Renal pelvis (tissue), 4 donors: ENCODE data around the gene ARSB. TPM values are rescaled to one million over a fixed set of nuclear protein-coding genes. Genes with fewer than 3 reads are reported as not detected.
"Not testable (repeated sequence)": the region's sequence is repeated elsewhere in the genome, so short reads cannot be mapped to it uniquely, and the experiment has no call there.

Source experiments
- DNase-seq: peaks from one replicate; pipeline ENCODE4 v3.0.0-alpha.2; 2013
- polyA plus RNA-seq, 3 donors: library from polyadenylated mRNA; unstranded; fragments of 120-200 nt; gene quantifications; one replicate each; pipeline ENCODE4 v1.2.1, GENCODE V29; 2013; ENCODE audit not compliant: insufficient read length in 3 of 3

Gene ARSB
- polyA plus RNA-seq, 3 donors: 19.1 to 23.0 (median 21.4) TPM

- no peak for DNase-seq
These were observed 20.0 kb upstream of the ARSB start for GRCh38 chr5:79005151-79005550.

GRCh38 chr5:79002374-79002773 lies 17.3 kb upstream of the ARSB start:
- no peak for DNase-seq

GRCh38 chr5:79001471-79001870 lies 16.4 kb upstream of the ARSB start:
- no peak for DNase-seq

- DNase-seq: no peak
These were observed 12.0 kb upstream of the ARSB start for GRCh38 chr5:78997090-78997489.

- no peak for DNase-seq
These were observed 10.5 kb upstream of the ARSB start for GRCh38 chr5:78995521-78996007.

- DNase-seq: no peak
These were observed 8.1 kb upstream of the ARSB start for GRCh38 chr5:78993165-78993564.

GRCh38 chr5:78992146-78992545 lies 7.0 kb upstream of the ARSB start:
- DNase-seq: no peak

- no peak for DNase-seq
These were observed 4.0 kb upstream of the ARSB start for GRCh38 chr5:78989080-78989479.

GRCh38 chr5:78985725-78986223 lies 664 bp upstream of the ARSB start:
- peak; percentile 26 for DNase-seq

- DNase-seq: peak; percentile 90
These were observed 533 bp downstream of the ARSB start for GRCh38 chr5:78984439-78985115.

GRCh38 chr5:78983601-78984438 lies 1.3 kb downstream of the ARSB start:
- DNase-seq: peak; percentile 46

- not testable (repeated sequence) for DNase-seq
These were observed 1.9 kb downstream of the ARSB start for GRCh38 chr5:78983194-78983593.

- DNase-seq: no peak
These were observed 5.2 kb downstream of the ARSB start for GRCh38 chr5:78979909-78980308.

- no peak for DNase-seq
These were observed 5.9 kb downstream of the ARSB start for GRCh38 chr5:78979117-78979742.

- no peak for DNase-seq
These were observed 10.1 kb downstream of the ARSB start for GRCh38 chr5:78975035-78975434.

- DNase-seq: no peak
These were observed 10.5 kb downstream of the ARSB start for GRCh38 chr5:78974601-78975000.

- DNase-seq: no peak
These were observed 11.1 kb downstream of the ARSB start for GRCh38 chr5:78974011-78974410.

- DNase-seq: peak; percentile 68
These were observed 12.3 kb downstream of the ARSB start for GRCh38 chr5:78972654-78973428.

GRCh38 chr5:78971998-78972397 lies 13.1 kb downstream of the ARSB start:
- no peak for DNase-seq

GRCh38 chr5:78968781-78969180 lies 16.3 kb downstream of the ARSB start:
- DNase-seq: no peak

GRCh38 chr5:78964889-78965288 lies 20.2 kb downstream of the ARSB start:
- DNase-seq: peak; percentile 46

GRCh38 chr5:78961743-78962142 lies 23.4 kb downstream of the ARSB start:
- DNase-seq: no peak
